Jurkat, Clone E6-1 (cell line): ENCODE measurements around the gene PIGU.
"Not testable (repeated sequence)": the region's sequence is repeated elsewhere in the genome, so short reads cannot be mapped to it uniquely, and the experiment has no call there.

Experiments used
- DNase-seq: peaks from one replicate; pipeline ENCODE4 v3.0.0-alpha.2; 2011; ENCODE audit warnings: low read depth, low spot score
- H3K4me3 ChIP-seq: 2 replicates; pipeline ENCODE4 v1.5.1; 2011; ENCODE audit warnings: mild to moderate bottlenecking, low read length, control low read depth, moderate library complexity

PIGU gene

DNA sequence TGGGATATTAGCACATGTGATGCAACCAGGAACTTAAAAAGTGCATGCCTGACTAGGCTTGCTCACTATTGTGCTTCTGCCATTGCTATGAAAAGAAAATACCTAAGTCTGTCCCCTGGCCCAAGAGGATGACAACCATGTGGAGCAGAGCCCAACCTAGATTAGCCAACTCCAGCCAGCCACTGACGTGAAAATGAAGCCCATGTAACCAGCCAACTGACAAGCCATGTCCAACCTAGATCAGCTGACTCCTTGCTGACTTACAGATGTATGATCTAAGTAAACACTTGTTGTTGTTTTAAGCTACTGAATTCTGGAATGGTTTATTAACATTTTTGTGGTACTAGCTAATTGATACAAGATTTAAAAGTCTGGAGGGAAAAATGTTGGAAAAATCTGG, 47.5 kb downstream of the PIGU start:
- H3K4me3 ChIP-seq: no peak overlapping the region
- no peak for DNase-seq

DNA sequence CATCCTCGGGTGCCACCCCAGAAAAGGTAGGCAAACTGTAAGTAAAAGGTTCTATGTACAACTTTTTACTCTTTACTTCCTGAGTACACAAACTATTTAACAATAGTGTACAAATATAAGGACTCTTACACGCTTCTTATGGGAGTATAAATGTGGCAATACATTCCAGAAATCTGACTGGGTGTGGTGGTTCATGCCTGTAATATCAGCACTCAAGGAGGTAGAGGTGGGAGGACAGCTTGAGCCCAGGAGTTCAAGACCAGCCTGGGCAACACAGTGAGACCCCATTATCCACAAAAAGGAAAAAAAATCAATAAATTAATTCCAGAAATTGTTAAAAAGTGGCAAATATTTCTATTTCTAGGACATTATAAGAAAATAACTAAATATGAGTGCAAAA, 48.9 kb downstream of the PIGU start:
- no peak for DNase-seq
- H3K4me3 ChIP-seq: no peak overlapping the region

DNA sequence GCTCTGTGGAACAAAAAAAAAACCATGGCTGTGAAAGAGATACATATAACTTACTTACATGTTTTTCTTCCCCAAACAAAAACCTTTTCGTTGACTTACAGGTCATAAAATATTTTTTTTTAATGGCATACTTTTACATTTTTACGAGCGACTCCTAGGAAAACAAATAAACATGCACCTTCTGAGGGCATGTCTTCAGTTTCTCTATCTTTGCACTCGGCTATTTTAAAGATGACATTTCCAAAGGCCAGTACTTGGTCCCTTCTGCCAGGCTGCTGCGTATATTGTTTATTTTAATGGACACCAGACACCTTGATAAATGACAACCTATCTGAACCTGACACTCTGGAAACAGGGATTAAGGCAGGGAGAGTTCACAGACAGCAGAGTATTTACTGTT, 49.4 kb downstream of the PIGU start:
- H3K4me3 ChIP-seq: no peak overlapping the region
- no peak for DNase-seq

DNA sequence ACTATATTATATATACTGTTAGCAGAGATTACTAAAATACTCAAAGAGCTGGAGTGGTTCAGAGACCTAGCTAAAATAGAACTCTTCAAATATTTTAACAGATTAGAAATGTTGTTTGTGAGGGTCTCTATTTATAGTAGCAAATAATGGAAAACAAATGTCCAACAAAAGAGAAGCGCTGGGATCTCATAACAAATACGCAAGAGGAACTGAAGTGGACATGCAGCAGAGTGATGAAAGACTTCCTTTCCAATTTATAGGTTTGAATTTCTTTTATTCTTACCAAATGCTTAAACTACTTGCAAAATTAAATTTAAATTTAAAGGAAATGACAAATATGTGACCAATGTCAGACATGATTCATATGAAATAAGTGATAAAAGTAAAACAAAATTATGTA, 49.9 kb downstream of the PIGU start:
- H3K4me3 ChIP-seq: no peak overlapping the region
- DNase-seq: no peak

DNA sequence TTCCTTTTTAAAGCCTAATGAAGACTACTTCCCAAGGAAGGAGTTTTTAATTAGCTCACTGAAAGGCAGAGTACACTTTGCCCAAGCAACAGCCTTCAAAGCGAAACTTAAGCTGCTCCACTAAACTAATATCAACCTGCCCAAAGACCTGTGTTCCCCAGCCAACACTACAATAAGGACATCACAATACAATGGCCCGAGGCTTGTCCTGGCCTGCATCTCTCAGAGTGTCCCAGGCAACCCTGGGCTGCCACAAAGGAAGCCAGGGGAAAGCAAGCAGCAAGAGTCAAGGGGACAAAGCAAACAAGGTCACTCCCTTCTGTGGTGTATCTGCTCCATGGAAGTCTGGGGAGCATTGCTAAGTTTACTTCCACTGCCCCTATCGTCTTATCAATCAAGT, 52.3 kb downstream of the PIGU start:
- no peak for DNase-seq
- H3K4me3 ChIP-seq: no peak overlapping the region

DNA sequence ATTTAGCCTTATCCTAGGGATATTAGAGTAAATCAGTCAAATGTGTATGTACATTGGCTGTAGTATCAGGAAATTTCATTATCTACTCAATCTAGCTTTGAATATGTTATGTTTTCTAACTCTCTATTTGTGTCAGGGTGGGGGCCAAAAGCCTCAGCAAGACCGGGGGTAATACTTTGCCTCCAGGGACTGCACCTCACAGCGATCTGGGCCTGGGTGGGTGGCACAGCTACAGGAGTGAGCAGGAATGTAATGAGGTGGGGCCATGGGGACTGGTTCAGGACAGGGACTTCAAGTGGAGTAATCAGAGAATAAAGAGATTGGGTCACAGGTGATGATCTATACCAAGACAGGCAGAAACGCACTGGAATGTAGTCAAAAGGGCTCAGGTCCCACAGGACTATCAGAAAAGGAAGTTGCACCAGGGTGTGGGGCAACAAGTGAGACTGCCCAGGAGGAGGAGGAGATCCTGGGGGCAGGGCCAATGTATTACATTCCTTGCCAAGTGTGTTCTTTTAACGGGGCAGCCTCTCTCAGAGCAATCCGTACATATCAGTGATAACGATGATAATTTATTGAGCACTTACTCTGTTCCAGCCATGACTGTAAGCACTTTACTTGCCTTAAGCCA, 54.0 kb downstream of the PIGU start:
- DNase-seq: no peak
- no peak overlapping the region for H3K4me3 ChIP-seq

DNA sequence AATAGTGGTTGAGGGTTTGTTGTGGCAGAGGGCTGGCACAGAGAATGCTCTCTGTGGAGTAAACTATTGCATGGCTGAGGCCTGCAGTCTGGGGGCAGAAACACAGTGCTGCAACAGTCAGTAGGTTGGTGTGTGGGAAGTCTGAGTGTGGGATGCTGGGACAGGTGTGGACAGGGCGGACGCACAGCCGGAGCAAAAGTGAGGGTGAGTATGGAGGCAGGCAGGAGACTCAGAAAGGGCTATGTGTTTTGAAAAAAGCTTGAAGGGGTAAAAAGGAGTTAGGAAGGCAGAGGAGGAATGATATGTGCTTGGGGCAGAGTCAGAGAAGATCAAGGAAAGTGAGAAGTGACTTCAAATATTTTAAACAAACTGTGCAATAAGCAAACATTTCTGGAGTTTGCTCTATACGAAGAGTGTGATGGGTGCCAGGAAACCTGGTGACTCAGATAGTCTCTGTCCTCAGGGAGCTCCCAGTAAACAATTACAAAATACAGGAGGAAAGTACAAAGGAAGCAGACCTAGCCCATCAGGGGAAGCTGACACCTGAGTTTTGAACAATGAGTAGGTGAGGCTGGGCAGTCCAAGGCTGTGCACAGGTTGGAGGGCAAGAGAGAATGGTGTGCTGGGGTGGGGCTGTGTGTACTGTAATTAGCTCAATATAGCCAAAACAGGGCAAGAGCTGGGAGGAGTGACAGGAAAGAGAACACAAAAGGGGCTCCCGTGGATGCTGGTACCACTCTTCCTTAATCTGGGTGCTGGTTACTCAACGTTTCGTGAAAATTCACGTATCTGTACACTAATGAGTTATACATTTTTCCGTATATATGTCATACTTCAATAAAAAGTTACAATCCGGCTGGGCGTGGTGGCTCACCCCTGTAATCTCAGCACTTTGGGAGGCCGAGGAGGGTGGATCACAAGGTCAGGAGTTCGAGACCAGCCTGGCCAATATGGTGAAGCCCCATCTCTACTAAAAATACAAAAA, 55.2 kb downstream of the PIGU start:
- DNase-seq: no peak
- H3K4me3 ChIP-seq: no peak overlapping the region

DNA sequence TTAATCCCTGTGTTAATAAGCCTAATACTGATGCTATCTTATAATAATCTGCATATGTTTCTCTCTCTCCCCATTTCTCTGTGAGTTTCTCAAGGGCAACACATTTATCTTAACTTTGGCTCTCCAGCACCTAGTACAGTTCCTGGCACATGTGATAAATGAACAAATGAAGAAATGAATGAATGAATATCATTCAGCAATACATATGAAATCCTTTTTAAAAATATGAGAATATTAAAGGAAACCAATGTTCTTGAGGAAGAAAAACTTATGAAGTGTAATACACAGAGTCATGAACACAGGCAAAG, 55.9 kb downstream of the PIGU start:
- no peak for DNase-seq
- H3K4me3 ChIP-seq: no peak overlapping the region

DNA sequence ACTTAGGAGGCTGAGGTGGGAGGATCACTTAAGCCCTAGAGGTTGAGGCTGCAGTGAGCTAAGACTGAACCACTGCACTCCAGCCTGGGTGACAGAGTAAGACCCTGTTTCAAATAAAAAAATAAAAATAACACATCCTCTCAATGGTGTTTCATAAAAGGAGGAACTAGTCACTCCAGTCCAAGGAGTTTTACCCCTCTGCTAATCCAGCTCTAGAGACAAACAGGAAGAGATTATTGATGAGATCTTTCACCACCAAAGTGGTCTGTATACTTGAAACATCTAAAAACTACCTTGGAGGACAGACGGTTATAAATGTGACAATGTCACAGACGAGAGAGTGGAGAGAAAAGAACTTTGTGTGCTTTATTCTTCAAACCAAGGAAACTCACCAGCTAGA, 58.2 kb downstream of the PIGU start:
- DNase-seq: no peak
- no peak overlapping the region for H3K4me3 ChIP-seq

DNA sequence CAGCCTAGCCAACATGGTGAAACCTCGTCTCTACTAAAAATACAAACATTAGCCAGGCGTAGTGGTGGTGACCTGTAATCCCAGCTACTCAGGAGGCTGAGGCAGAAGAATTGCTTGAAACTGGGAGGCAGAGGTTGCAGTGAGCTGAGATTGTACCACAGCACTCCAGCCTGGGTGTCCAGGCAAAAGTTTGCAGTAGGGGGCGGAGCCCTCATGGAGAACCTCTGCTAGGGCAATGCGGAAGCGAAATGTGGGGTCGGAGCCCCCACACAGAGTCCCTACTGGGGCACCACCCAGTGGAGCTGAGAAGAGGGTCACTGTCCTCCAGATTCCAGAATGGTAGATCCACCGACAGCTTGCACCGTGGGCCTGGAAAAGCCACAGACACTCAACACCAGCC, 60.0 kb downstream of the PIGU start:
- DNase-seq, H3K4me3 ChIP-seq: not testable (repeated sequence)

DNA sequence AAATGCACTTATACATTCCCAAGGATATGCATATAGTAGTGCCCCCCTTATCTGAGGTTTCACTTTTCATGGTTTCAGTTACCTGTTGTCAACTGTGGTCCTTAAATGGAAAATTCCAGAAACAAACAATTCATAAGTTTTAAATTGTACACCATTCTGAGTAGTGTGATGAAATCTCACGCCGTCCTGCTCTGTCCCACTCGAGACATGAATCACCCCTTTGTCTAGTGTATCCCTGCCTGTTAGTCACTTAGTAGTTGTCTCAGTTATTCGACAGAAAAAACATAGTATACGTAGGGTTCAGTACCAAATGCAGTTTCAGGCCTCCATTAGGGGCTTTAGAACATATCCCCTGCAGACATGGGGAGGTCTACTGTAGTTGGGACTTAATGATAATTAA, 61.4 kb downstream of the PIGU start:
- no peak overlapping the region for H3K4me3 ChIP-seq
- DNase-seq: no peak

DNA sequence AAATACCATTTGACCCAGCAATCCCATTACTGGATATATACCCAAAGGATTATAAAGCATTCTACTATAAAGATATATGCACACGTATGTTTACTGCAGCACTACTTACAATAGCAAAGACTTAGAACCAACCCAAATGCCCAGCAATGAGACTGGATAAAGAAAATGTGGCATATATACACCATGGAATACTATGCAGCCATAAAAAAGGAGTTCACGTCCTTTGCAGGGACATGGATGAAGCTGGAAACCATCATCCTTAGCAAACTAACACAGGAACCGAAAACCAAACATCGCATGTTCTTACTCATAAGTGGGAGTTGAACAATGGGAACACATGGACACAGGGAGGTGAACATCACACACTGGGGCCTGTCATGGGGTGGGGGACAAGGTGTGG, 64.9 kb downstream of the PIGU start:
- not testable (repeated sequence) for H3K4me3 ChIP-seq, DNase-seq

DNA sequence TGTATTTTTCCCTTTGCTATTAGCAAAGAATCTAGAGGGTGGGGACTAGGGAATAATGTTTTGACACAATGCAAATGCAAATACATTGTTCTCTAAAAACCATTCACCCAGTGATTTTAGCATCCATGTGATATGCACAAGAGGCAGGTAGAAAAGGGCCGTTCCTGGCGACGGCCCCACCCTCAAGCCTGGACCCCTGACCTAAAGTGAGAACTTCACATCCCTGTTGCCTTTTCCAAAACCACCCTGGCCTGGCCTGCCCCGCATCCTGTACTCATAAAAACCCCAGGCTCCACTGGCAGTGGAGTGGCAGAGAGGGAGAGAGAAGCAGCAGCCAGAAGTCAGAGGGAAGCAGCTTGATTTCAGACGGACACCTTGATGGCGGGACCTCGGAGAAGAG, 69.8 kb downstream of the PIGU start:
- no peak overlapping the region for H3K4me3 ChIP-seq
- no peak for DNase-seq

DNA sequence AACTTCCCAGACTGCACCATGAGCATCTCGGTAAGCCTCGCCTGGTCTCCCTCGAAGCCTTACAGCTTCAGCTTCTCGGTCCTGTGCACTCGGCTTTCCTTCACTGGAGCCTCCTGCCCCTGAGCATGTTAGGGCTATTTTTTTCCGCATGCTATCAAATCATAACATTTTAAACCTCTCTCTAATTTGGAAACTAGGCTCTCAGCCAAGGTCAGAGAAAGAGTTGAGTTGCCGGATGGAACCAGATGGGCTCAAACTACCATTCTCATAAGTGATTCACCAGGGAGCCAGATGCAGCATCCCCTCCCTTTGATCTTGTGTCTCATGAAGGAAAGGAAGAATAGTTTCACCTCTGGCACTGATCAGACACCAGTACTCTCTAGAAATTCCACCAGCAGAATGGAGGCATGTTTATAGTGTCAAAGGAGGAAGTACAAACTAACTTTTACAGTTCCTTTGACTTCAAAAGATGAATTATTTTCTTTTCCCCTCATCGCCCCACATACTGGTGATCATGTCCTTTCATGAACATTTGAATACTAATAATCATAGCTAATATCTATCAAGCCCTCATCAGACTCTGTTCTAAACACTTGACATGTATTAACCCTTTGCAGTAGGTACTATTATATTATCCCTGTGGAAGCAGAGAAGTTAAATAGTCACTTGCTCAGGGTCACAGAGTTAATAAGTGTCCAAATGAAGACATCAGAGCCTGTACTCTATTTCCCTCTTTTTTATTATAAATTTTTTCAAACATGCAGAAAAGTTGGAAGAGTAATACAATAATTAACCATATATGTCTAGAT, 71.7 kb downstream of the PIGU start:
- no peak overlapping the region for H3K4me3 ChIP-seq
- DNase-seq: no peak

DNA sequence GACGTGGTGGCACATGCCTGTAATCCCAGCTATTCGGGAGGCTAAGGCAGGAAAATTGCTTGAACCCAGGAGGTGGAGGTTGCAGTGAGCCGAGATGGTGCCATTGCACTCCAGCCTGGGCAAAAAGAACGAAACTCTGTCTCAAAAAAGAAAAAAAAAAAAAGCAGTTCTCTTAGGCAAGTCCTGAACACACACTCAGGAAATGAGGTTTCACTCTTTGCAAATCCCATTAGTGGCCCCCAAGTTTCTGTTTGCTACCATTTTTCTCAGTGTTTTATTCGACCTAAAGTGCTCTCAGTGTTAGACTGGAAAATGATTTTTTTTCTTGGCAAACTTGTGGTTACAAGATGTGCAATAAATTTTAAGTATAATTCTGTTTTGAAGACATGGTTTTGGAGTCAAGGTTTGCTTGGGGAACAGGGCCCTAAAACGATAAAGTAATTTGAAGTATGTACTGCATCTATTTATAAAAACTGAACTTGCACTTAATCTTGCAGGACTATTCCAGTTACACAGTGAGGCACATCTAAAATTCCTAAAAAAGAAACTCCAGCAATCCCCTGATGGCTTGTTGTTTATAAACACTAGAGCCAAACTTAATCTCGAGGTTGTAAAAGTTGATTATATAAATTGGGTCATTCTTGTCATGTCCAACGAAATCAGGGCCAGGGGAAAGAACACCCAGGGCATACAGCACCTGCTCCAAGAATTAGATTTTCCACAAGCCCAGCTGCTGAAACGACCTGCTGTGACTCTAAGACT, 75.8 kb downstream of the PIGU start:
- H3K4me3 ChIP-seq: no peak overlapping the region
- no peak for DNase-seq

DNA sequence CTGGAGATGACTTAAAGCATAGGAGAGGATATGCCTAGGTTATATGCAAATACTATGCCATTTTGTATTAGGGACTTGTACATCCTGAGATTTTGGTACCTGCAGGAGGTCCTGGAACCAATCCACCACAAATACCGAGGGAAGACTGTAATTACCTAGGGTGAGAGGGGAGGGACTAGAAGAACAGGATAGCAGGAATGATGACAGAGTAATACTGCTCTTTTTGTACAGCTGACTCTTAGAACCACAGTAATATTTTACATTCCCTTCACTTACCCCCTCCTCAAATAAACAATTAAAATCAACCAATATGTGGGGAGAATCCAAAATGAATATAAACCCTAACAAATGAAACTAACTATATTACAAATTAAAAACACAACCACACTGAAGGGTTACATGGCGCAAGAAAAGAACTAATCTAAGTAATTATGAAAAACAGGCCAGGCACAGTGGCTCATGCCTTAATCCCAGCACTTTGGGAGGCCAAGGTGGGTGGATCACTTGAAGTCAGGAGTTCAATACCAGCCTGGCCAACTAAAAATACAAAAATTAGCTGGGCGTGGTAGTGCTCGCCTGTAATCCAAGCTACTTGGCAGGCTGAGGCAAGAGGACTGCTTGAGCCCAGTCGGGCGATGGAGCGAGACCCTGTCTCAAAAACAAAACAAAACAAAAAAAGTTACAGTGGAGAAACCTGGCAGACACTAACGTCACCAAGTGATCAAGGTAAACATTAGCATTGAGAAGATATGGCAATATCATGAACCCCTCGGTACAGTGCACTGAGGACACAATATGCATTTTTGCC, 81.3 kb downstream of the PIGU start:
- H3K4me3 ChIP-seq: no peak overlapping the region
- no peak for DNase-seq

DNA sequence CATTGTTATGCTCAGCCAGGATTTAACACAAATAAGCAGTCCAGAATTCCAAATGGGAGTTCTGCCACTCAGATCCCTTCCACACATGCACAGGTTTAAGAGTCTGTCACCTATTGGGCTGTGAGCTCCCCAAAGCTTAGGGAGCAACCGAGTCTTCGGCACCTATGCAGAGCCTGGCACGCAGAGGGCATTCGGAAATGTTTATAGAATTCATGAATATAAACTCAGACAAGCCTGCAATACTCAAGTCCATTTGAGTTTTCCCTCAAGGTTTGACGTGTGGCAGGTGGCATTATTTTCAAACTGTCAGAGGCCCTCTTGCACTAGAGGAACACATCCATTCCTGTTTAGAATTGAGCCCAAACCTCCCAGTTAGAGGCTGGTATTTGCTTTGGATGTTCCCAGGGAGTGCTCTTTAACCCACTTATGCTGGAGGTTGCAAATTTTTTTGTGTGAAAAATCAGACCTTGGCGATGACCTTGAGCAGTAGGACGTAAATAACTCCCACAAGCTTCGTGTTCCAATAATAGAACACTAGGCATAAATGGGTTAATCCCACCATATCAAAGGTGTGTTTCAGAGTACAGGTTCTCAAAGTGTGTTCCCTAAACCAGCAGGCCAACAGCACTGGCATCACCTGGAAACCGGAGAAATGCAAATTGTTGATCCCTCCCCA, 90.3 kb downstream of the PIGU start:
- no peak for DNase-seq
- no peak overlapping the region for H3K4me3 ChIP-seq

DNA sequence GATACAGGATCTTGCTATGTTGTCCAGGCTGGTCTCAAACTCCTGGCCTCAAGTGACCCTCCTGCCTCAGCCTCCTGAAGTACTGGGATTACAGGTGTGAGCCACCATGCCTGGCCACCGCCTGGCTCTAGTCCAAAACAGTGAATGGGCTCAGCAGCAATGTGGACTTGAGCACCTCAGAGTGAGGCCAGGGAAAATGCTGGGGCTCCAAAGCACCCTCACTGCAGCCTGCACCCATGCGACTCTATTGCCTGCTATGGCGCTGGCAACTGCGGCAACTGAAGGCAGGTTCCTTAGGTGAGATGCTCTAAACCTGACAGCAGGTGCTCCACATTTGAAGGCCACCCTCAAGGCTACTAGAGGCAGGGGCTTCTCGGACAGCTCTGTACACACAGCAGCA, 91.9 kb downstream of the PIGU start:
- H3K4me3 ChIP-seq: no peak overlapping the region
- DNase-seq: no peak
